Astrocyte of the spinal cord (primary cell): ENCODE results near the gene SHROOM3.

Experiments used
- DNase-seq: peaks from one replicate; pipeline ENCODE4 v3.0.0; 2011; ENCODE audit warnings: low read depth, low spot score
- H3K4me3 ChIP-seq: 2 replicates; pipeline ENCODE4 v1.5.1; 2011; ENCODE audit warnings: low read depth, mild to moderate bottlenecking, low read length, moderate library complexity
- in situ Hi-C: cut with HindIII; loops from 2 replicates; pipeline ENCODE4 v1.10.0; 2017; ENCODE audit warnings: low sequenced_read_pairs
- TF ChIP-seq, protein P1 (sequence below): IDR thresholded peaks from 2 replicates; pipeline ENCODE4 v1.5.1; 2012; ENCODE audit warnings: low read depth, mild to moderate bottlenecking, low read length, inconsistent platforms

SHROOM3 gene

DNA sequence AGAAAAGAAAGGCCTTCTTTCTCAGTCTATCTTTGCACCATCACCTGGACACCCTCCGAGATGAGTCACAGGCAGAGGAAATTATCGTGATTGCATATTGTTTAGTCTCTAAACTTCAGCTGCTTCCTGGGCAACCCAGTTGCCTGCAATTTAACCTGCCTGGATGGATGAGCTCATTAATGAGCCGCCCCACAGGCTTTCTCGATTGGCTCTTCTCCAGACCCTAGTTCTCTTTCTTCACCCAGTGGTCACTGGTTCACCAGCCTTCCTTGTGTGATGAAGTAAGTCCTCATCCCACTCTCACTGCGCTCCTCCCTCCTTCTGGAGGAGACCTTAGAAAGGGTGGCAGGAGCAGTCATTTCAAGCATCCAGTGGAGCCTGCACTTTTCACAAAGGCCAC lies 368.5 kb downstream of the SHROOM3 start:
- TF ChIP-seq, protein P1, sequence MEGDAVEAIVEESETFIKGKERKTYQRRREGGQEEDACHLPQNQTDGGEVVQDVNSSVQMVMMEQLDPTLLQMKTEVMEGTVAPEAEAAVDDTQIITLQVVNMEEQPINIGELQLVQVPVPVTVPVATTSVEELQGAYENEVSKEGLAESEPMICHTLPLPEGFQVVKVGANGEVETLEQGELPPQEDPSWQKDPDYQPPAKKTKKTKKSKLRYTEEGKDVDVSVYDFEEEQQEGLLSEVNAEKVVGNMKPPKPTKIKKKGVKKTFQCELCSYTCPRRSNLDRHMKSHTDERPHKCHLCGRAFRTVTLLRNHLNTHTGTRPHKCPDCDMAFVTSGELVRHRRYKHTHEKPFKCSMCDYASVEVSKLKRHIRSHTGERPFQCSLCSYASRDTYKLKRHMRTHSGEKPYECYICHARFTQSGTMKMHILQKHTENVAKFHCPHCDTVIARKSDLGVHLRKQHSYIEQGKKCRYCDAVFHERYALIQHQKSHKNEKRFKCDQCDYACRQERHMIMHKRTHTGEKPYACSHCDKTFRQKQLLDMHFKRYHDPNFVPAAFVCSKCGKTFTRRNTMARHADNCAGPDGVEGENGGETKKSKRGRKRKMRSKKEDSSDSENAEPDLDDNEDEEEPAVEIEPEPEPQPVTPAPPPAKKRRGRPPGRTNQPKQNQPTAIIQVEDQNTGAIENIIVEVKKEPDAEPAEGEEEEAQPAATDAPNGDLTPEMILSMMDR = no peak
- in situ Hi-C loops = no loop called here
- DNase-seq = peak; percentile 97
- no peak overlapping the region for H3K4me3 ChIP-seq

DNA sequence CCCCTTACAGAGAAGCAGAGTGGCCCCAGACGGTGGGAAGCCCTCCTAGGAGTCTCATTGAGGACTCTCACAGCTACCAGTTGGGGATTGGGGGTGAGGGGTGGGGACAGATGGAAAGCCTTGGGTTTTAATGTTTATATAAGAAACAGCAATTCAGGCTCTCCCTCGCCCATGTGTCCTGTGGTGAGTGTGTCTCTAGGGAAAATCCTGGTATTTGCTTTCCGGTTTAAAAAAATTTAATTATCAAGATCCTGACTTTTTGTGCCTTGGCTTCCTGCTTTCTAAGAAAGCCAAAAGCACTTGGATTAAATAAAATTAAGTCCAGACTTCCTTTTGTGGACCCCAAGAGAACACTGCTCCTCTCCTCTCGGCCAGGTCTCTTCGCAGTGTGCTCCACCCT lies 369.1 kb downstream of the SHROOM3 start:
- TF ChIP-seq, protein P1 = no peak
- no peak for DNase-seq
- no peak overlapping the region for H3K4me3 ChIP-seq
- in situ Hi-C loops = no loop called here

- no peak for DNase-seq
- in situ Hi-C loops = no loop called here
- no peak overlapping the region for H3K4me3 ChIP-seq
- TF ChIP-seq, protein P1 = no peak
Observed at GRCh38 chr4:76806346-76806745, 371.3 kb downstream of the SHROOM3 start.

- DNase-seq = no peak
- TF ChIP-seq, protein P1 = no peak
- no peak overlapping the region for H3K4me3 ChIP-seq
- in situ Hi-C loops = no loop called here
Observed at GRCh38 chr4:76806757-76807156, 371.7 kb downstream of the SHROOM3 start.

- in situ Hi-C loops = no loop called here
- H3K4me3 ChIP-seq = no peak overlapping the region
- DNase-seq = no peak
- TF ChIP-seq, protein P1 = no peak
Observed at GRCh38 chr4:76809594-76810305, 374.7 kb downstream of the SHROOM3 start.

- TF ChIP-seq, protein P1 = no peak
- in situ Hi-C loops = no loop called here
- peak; percentile 88 for DNase-seq
- no peak overlapping the region for H3K4me3 ChIP-seq
Observed at GRCh38 chr4:76811604-76812412, 376.8 kb downstream of the SHROOM3 start.
